Measurements from ENCODE around the gene NUDT21. TPM values are rescaled to one million over a fixed set of nuclear protein-coding genes. Genes with fewer than 3 reads are reported as not detected.
A peak's percentile ranks its signal among the peaks of the same experiment; 100 is the strongest.
"Not testable (repeated sequence)": the region's sequence is repeated elsewhere in the genome, so short reads cannot be mapped to it uniquely, and the experiment has no call there.

The NUDT21 gene
- total RNA-seq, 1 donor from 2014 or later, result 45.8 TPM

DNA sequence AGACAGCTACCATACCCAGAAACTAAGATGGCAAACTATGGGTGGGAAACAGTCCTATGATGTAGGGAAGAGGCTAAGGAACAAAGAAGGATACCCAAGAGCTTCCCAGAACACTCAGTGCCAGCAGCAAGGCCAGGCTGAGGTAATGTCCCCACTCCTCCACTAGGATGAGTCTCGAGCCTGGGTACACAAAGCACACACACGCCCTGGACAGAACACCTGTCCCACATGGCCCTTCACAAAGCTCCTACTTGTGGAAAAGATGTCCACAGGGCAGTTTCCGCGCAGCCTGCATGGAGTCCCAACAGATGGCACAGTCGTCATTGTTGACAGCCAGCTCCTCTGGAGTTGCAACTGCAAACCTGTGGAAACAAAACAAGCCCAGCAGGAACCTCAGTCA is 49.6 kb downstream of the NUDT21 start:
- TF ChIP-seq, protein P1, sequence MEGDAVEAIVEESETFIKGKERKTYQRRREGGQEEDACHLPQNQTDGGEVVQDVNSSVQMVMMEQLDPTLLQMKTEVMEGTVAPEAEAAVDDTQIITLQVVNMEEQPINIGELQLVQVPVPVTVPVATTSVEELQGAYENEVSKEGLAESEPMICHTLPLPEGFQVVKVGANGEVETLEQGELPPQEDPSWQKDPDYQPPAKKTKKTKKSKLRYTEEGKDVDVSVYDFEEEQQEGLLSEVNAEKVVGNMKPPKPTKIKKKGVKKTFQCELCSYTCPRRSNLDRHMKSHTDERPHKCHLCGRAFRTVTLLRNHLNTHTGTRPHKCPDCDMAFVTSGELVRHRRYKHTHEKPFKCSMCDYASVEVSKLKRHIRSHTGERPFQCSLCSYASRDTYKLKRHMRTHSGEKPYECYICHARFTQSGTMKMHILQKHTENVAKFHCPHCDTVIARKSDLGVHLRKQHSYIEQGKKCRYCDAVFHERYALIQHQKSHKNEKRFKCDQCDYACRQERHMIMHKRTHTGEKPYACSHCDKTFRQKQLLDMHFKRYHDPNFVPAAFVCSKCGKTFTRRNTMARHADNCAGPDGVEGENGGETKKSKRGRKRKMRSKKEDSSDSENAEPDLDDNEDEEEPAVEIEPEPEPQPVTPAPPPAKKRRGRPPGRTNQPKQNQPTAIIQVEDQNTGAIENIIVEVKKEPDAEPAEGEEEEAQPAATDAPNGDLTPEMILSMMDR (IDR thresholded peaks at IDR 0.05; ENCODE audit: insufficient read depth, low read length, severe bottlenecking), result peak; percentile 44
- DNase-seq (ENCODE audit: low read depth), result no peak
- Histone ChIP-seq H3K27me3 (ENCODE audit: control insufficient read depth, insufficient read depth, low read length) (no peaks in the 10 kb centered on the region), H3K4me3 (ENCODE audit: low read depth, low read length) (no peak overlapping the region), H3K36me3 (ENCODE audit: control insufficient read depth, insufficient read depth, low read length) (peaks cover 16% of the 10 kb centered on the region)
- FAIRE-seq, result no peak

DNA sequence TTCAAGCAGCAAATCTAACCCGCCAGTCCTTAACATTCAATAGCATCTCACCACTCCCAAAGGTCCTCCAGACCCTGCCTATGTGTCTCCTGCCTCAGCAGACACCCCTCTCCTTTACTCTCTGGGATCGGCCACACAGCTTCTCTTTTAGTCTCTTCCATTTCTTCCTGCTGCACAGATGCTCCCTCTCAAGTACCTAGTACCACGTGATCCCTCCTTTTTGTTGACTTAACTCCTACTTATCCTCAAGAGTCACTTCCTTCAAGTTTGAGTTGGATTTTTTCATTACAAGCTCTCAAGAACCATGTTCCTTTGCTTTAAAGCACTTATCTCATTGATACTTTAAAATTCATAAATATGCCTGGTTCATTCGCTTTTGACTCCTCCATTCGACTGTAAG is 50.7 kb downstream of the NUDT21 start:
- Histone ChIP-seq H3K27me3 (ENCODE audit: control insufficient read depth, insufficient read depth, low read length) (no peaks in the 10 kb centered on the region), H3K36me3 (ENCODE audit: control insufficient read depth, insufficient read depth, low read length) (peaks cover 16% of the 10 kb centered on the region), H3K4me3 (ENCODE audit: low read depth, low read length) (no peak overlapping the region)
- TF ChIP-seq, protein P1 (IDR thresholded peaks at IDR 0.05; ENCODE audit: insufficient read depth, low read length, severe bottlenecking), result no peak
- FAIRE-seq (no peak), DNase-seq (ENCODE audit: low read depth) (peak; percentile 50)

DNA sequence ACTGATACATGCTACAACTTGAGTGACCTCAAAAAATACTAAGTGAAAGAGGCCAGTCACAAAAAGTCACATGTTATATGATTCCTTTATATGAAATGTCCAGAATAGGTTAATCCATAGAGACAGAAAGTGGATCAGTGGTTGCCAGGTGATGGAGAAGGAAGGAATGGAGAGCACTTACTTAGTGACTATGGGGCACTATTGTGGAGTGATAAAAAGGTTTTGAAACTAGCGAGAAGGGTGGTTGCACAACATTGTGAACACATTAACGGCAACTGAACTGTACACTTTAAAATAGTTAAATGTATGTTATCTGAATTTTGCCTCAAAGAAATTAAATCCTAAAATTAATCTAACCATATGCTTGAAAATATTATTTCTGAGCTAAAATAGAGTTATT is 51.6 kb downstream of the NUDT21 start:
- TF ChIP-seq, protein P1 (IDR thresholded peaks at IDR 0.05; ENCODE audit: insufficient read depth, low read length, severe bottlenecking), result no peak
- H3K27me3 ChIP-seq (ENCODE audit: control insufficient read depth, insufficient read depth, low read length), result no peaks in the 10 kb centered on the region
- no peak for DNase-seq (ENCODE audit: low read depth)
- FAIRE-seq, result no peak
- H3K36me3 ChIP-seq (ENCODE audit: control insufficient read depth, insufficient read depth, low read length), result peaks cover 12% of the 10 kb centered on the region
- H3K4me3 ChIP-seq (ENCODE audit: low read depth, low read length), result no peak overlapping the region

DNA sequence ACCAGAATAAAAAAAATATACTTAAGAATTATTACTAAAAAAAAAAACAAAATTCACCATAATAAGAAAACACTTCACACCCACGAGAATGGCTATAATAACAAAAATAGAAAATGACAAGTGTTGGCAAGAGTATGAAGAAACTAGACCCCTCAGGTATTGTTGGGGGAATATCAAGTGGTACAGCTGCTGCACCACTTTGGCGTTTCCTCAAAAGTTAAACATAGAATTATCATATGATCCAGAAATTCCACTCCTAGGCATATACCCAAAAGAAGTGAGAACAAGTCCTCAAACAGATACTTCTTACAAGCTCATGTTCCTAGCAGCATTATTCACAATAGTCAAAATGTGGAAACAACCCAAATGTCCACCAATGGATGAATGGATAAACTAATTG is 52.1 kb downstream of the NUDT21 start:
- TF ChIP-seq, protein P1 (IDR thresholded peaks at IDR 0.05; ENCODE audit: insufficient read depth, low read length, severe bottlenecking), result no peak
- peaks cover 12% of the 10 kb centered on the region for H3K36me3 ChIP-seq (ENCODE audit: control insufficient read depth, insufficient read depth, low read length)
- no peak overlapping the region for H3K4me3 ChIP-seq (ENCODE audit: low read depth, low read length)
- FAIRE-seq, result no peak
- no peaks in the 10 kb centered on the region for H3K27me3 ChIP-seq (ENCODE audit: control insufficient read depth, insufficient read depth, low read length)
- DNase-seq (ENCODE audit: low read depth), result no peak

DNA sequence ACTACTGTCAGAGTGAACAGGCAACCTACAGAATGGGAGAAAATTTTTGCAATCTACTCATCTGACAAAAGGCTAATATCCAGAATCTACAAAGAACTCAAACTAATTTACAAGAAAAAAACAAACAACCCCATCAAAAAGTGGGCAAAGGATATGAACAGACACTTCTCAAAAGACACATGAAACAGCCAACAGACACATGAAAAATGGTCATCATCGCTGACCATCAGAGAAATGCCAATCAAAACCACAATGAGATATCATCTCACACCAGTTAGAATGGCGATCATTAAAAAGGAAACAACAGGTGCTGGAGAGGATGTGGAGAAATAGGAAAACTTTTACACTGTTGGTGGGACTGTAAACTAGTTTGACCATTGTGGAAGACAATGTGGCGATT is 54.4 kb downstream of the NUDT21 start:
- not testable (repeated sequence) for H3K27me3 ChIP-seq (ENCODE audit: control insufficient read depth, insufficient read depth, low read length); DNase-seq (ENCODE audit: low read depth); H3K36me3 ChIP-seq (ENCODE audit: control insufficient read depth, insufficient read depth, low read length); H3K4me3 ChIP-seq (ENCODE audit: low read depth, low read length); FAIRE-seq

DNA sequence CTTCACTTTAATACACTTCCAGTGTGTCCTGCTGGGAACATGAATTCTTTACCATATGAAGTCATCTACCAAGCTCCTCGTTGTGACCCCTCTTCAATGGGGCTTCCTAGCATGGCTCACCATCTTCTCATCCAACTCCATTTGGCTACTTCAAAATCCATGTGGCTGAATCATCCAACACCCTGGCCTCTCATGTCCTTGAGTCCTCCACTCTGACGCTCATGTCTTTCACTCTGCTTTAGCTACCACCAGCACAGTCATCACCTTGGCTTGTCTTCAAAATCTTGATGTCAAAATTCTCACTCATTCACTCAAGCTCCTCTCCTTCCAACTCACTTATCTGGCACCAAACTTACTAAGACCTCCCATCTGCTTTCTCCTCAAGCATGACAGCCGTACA is 61.6 kb downstream of the NUDT21 start:
- H3K4me3 ChIP-seq (ENCODE audit: low read depth, low read length), result no peak overlapping the region
- TF ChIP-seq, protein P1 (IDR thresholded peaks at IDR 0.05; ENCODE audit: insufficient read depth, low read length, severe bottlenecking), result no peak
- FAIRE-seq, result no peak
- H3K27me3 ChIP-seq (ENCODE audit: control insufficient read depth, insufficient read depth, low read length), result no peaks in the 10 kb centered on the region
- DNase-seq (ENCODE audit: low read depth), result peak; percentile 83
- peaks cover 7% of the 10 kb centered on the region for H3K36me3 ChIP-seq (ENCODE audit: control insufficient read depth, insufficient read depth, low read length)

Data from bronchial epithelial cell (primary cell).